ENCODE data around the gene SERPINA12. TPM values are rescaled to one million over a fixed set of nuclear protein-coding genes. Genes with fewer than 3 reads are reported as not detected.

The SERPINA12 gene
- polyA plus RNA-seq, 1 donor from 2014 or later = not detected

- Histone ChIP-seq H3K79me2 (replicated peaks; ENCODE audit: insufficient read depth, low read length) (no peaks in the 10 kb centered on the region), H3K27ac (ENCODE audit: low read length) (no peak overlapping the region), H3K36me3 (ENCODE audit: insufficient read depth, low read length) (no peaks in the 10 kb centered on the region), H3K9me2 (ENCODE audit: insufficient read depth, low read length) (no peaks in the 10 kb centered on the region), H3K9ac (ENCODE audit: low read length) (no peak overlapping the region), H3K9me3 (ENCODE audit: low read length) (no peaks in the 10 kb centered on the region), H2AFZ (ENCODE audit: low read depth, low read length) (no peak overlapping the region), H3K4me3 (ENCODE audit: low read length) (no peak overlapping the region), H3F3A (ENCODE audit: insufficient read depth, low read length, poor library complexity, severe bottlenecking) (no peaks in the 10 kb centered on the region), H4K20me1 (ENCODE audit: insufficient read depth) (no peaks in the 10 kb centered on the region), H3K4me2 (ENCODE audit: low read length) (no peak overlapping the region), H3K27me3 (ENCODE audit: insufficient read depth, low read depth, low read length) (no peaks in the 10 kb centered on the region)
- TF ChIP-seq MXI1 (conservative IDR thresholded peaks at IDR 0.05; ENCODE audit: poor library complexity, severe bottlenecking) (no peak), EP300 (conservative IDR thresholded peaks at IDR 0.05; ENCODE audit: poor library complexity, severe bottlenecking) (no peak), TAF1 (IDR thresholded peaks at IDR 0.05; ENCODE audit: low read depth) (no peak), CTCF (IDR thresholded peaks at IDR 0.05; ENCODE audit: poor library complexity, severe bottlenecking) (no peak), REST (IDR thresholded peaks at IDR 0.05; ENCODE audit: borderline replicate concordance) (no peak), EZH2 (IDR thresholded peaks at IDR 0.05; ENCODE audit: borderline replicate concordance, insufficient read depth, low read length, poor library complexity, severe bottlenecking) (no peak), POLR2AphosphoS5 (IDR thresholded peaks at IDR 0.05) (no peak), RAD21 (conservative IDR thresholded peaks at IDR 0.05) (no peak), SMC3 (conservative IDR thresholded peaks at IDR 0.05; ENCODE audit: poor library complexity) (no peak)
Measured at GRCh38 chr14:94458558-94459205, 50.6 kb downstream of the SERPINA12 start.

GRCh38 chr14:94458096-94458495 lies 51.2 kb downstream of the SERPINA12 start:
- H4K20me1 ChIP-seq (ENCODE audit: insufficient read depth) = no peaks in the 10 kb centered on the region
- no peaks in the 10 kb centered on the region for H3K9me3 ChIP-seq (ENCODE audit: low read length)
- no peak overlapping the region for H3K4me3 ChIP-seq (ENCODE audit: low read length)
- no peaks in the 10 kb centered on the region for H3K79me2 ChIP-seq (replicated peaks; ENCODE audit: insufficient read depth, low read length)
- no peaks in the 10 kb centered on the region for H3K27me3 ChIP-seq (ENCODE audit: insufficient read depth, low read depth, low read length)
- H3F3A ChIP-seq (ENCODE audit: insufficient read depth, low read length, poor library complexity, severe bottlenecking) = no peaks in the 10 kb centered on the region
- H3K9me2 ChIP-seq (ENCODE audit: insufficient read depth, low read length) = no peaks in the 10 kb centered on the region
- H3K36me3 ChIP-seq (ENCODE audit: insufficient read depth, low read length) = no peaks in the 10 kb centered on the region
- H3K27ac ChIP-seq (ENCODE audit: low read length) = no peak overlapping the region
- no peak overlapping the region for H3K9ac ChIP-seq (ENCODE audit: low read length)
- H3K4me2 ChIP-seq (ENCODE audit: low read length) = no peak overlapping the region
- H2AFZ ChIP-seq (ENCODE audit: low read depth, low read length) = no peak overlapping the region
- no peak for TF ChIP-seq MXI1 (conservative IDR thresholded peaks at IDR 0.05; ENCODE audit: poor library complexity, severe bottlenecking)
- no peak for TF ChIP-seq RAD21 (conservative IDR thresholded peaks at IDR 0.05)
- TF ChIP-seq SMC3 (conservative IDR thresholded peaks at IDR 0.05; ENCODE audit: poor library complexity) = no peak
- no peak for TF ChIP-seq REST (IDR thresholded peaks at IDR 0.05; ENCODE audit: borderline replicate concordance)
- TF ChIP-seq CTCF (IDR thresholded peaks at IDR 0.05; ENCODE audit: poor library complexity, severe bottlenecking) = no peak
- no peak for TF ChIP-seq TAF1 (IDR thresholded peaks at IDR 0.05; ENCODE audit: low read depth)
- no peak for TF ChIP-seq EZH2 (IDR thresholded peaks at IDR 0.05; ENCODE audit: borderline replicate concordance, insufficient read depth, low read length, poor library complexity, severe bottlenecking)
- no peak for TF ChIP-seq EP300 (conservative IDR thresholded peaks at IDR 0.05; ENCODE audit: poor library complexity, severe bottlenecking)
- TF ChIP-seq POLR2AphosphoS5 (IDR thresholded peaks at IDR 0.05) = no peak

Data from neural cell (in vitro differentiated cells).